C4-2B (cell line): Measurements from ENCODE around the gene GMPS.
"Not testable (repeated sequence)": the region's sequence is repeated elsewhere in the genome, so short reads cannot be mapped to it uniquely, and the experiment has no call there.

Experiments used
- CTCF ChIP-seq: fragments of 450-650 bp; conservative IDR thresholded peaks from 2 replicates; pipeline ENCODE4 v1.5.1; 2017; ENCODE audit warnings: mild to moderate bottlenecking
- ZFX ChIP-seq: fragments of 450-650 bp; IDR thresholded peaks from 2 replicates; pipeline ENCODE4 v1.6.1; 2017

DNA sequence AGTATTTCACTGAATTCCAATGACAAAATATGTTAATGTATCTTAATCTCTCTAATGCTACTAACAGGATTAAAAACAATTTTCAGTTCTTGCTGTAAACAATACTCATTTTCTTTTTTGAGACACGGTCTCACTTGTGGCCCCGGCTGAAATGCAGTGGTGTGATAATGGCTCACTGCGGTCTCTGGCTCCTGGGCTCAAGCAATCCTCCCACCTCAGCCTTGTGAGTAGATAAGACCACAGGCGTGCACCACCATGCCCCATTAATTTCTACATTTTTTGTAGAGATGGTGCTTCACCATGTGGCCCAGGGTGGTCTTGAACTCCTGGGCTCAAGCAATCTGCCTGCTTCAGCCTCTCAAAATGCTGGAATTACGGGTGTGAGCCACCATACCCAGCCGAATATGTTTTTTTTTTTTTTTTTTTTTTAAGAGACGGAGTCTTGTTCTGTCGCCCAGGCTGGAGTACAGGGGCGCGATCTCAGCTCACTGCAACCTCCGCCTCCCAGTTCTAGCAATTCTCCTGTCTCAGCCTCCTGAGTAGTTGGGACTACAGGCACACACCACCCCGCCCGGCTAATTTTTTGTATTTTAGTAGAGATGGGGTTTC is 41.9 kb upstream of the GMPS start:
- not testable (repeated sequence) for TF ChIP-seq CTCF, ZFX
